HG03342 (cell line): Measurements from ENCODE around the gene PHYHD1.
"Not testable (repeated sequence)": the region's sequence is repeated elsewhere in the genome, so short reads cannot be mapped to it uniquely, and the experiment has no call there.

Experiments
- ATAC-seq: cut with Tn5 transposase; IDR thresholded peaks from one replicate; pipeline ENCODE4 v1.9.1; 2021; ENCODE audit warnings: mild to moderate bottlenecking, moderate library complexity; ENCODE audit not compliant: unreplicated experiment

PHYHD1 gene

DNA sequence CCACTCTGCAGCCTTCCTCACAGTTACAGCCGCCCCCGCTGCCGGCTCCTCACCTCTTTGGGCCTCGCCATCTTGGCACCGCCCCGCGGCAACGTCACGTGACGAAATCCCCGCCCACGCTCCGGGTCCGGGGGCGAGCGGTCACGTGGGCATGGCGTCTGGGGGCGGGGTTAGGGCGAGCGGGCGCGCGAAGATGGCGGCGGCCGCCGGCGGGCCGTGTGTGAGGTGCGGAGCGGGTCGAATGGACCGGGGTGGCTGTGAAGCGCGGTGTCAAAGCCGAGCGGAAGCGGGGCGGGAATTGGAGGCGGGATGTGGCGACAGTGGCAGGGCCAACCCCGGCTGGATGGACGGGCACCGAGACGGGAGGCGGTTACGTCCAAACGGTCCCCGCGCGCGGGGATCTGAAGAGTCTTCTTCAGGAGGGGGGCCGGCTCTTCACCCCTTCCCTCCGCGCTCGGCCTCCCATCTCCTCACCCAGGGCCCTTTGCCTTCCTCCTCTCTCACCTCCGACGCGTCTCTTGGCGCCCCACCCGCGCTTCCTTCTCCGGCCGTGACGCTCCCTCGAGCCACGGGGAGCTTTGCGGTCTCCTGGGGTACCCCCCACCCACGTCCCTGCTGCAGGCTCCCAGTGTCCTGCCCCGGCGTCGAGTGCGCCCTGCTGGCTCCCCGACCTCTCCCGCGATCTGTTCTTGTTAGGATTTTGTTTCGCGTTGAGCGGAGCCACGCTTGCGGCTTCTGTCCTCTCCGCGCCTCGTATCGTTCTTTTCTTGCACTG is 26.9 kb downstream of the PHYHD1 start, which contains the start of the genes DOLK and NUP188:
DOLK (minus strand) TSS at position 77 of the 775 bp plus-strand sequence. CDS start 300 bp downstream, outside the sequence.
NUP188 (plus strand) TSS at position 173 of the 775 bp plus-strand sequence; CDS start at position 194, 21 bp downstream.
- peak; percentile 77 for ATAC-seq

GRCh38 chr9:128961403-128961802 is 40.6 kb downstream of the PHYHD1 start:
- not testable (repeated sequence) for ATAC-seq

- ATAC-seq = no peak
These were observed 48.7 kb downstream of the PHYHD1 start for GRCh38 chr9:128969491-128969890.

DNA sequence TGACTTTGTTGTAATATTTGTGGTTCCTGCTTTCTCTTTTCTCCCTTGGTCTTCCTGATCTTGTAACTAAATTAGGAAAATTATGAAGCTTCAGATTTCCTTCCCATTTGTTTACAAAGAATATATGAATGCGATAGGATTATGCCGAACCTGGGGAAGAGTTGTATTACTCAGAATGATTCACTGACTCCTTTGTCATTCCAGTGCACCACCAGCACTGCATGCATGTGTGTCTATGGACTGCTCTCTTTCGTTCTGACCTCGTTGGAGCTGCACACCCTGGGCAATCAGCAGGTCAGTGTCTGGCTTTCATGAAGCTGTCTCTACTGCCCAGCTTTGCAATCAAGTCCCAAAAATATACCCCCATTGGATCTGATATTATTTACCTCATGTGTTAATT is 52.2 kb downstream of the PHYHD1 start:
- ATAC-seq = no peak

DNA sequence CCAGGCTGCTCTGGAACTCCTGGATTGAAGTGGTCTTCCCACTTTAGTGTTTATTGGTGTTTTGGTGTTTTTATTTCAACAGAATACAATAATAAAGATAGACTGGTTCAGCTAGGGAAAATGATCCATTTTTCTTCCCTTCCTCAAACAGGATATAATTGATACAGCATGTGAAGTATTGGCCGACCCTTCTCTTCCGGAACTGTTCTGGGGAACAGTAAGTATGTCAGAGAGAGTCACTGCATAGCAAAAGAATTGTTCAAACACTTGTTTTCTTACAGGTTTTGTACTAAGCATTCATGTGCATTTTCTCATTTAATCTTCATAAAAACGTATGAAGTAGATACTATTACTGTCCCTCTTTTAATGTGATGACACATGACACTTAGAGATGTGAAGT is 58.3 kb downstream of the PHYHD1 start:
- ATAC-seq = no peak

GRCh38 chr9:128983536-128983935 is 62.8 kb downstream of the PHYHD1 start:
- no peak for ATAC-seq

DNA sequence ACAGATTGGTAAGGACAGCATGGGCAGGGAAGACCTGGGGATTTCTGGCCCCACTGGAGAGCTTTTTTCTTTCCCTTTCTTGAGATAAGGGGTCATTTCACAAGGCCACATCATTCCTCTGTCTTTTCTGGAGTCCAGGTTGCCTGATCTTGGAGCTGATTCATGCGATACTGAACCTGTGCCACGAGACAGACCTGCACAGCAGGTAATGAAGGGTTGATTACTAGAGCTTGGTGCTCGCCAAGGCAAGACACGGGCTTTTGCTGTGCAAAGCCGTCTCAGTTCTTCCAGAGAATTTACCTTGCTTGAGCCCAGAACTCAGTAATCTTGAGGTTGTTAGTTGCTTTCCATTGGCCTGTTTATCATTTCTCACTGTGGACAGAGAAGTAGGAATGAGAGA is 65.9 kb downstream of the PHYHD1 start:
- no peak for ATAC-seq

DNA sequence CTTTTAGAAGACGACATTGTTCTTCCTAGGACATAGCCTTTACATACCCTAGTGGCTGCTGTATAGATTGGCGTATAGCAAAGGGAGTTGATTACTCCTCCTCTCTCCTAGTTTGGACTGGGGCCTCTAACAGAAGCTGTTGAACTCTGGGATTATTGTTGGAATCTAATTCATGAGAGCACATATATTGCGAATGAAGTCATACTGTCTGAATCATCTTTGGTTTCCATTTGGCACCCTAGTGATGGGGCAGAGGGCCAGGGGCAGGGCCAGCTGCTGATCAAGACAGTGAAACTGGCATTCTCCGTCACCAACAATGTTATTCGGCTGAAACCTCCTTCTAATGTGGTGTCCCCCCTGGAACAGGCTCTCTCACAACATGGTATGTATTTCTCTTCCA is 67.0 kb downstream of the PHYHD1 start:
- no peak for ATAC-seq
